22Rv1 (cell line): ENCODE results near the gene COX4I1.
"Not testable (repeated sequence)": the region's sequence is repeated elsewhere in the genome, so short reads cannot be mapped to it uniquely, and the experiment has no call there.

ENCODE experiments used
- H3K27ac ChIP-seq: fragments of 450-650 bp; 2 replicates; pipeline ENCODE4 v1.5.1; 2017
- CTCF ChIP-seq: fragments of 450-650 bp; IDR thresholded peaks from 2 replicates; pipeline ENCODE4 v1.5.1; 2017; ENCODE audit warnings: mild to moderate bottlenecking
- ZFX ChIP-seq: fragments of 450-650 bp; IDR thresholded peaks from 2 replicates; pipeline ENCODE4 v1.6.1; 2017; ENCODE audit warnings: antibody characterized with exemption, borderline replicate concordance

Gene COX4I1

GRCh38 chr16:85798901-85799496 is 496 bp upstream of the COX4I1 start:
- H3K27ac ChIP-seq = peak overlapping the region; percentile 89
- TF ChIP-seq ZFX (no peak), CTCF (no peak)

GRCh38 chr16:85800321-85800669 is 800 bp downstream of the COX4I1 start:
- H3K27ac ChIP-seq = peak overlapping the region; percentile 89
- TF ChIP-seq CTCF (no peak), ZFX (no peak)

- H3K27ac ChIP-seq = no peak overlapping the region
- TF ChIP-seq CTCF = no peak
- no peak for TF ChIP-seq ZFX
These were observed 4.1 kb downstream of the COX4I1 start for GRCh38 chr16:85803570-85803969.

- no peak for TF ChIP-seq ZFX
- TF ChIP-seq CTCF = no peak
These were observed 6.0 kb downstream of the COX4I1 start for GRCh38 chr16:85805442-85806045.

GRCh38 chr16:85806539-85806938 is 7.0 kb downstream of the COX4I1 start:
- no peak overlapping the region for H3K27ac ChIP-seq
- TF ChIP-seq CTCF (no peak), ZFX (no peak)

More at GRCh38 chr16:85805442-85806045, 6.0 kb downstream of the COX4I1 start:
- no peak overlapping the region for H3K27ac ChIP-seq

GRCh38 chr16:85807340-85807739 is 7.8 kb downstream of the COX4I1 start:
- not testable (repeated sequence) for H3K27ac ChIP-seq

GRCh38 chr16:85808104-85808503 is 8.6 kb downstream of the COX4I1 start:
- H3K27ac ChIP-seq = not testable (repeated sequence)

- TF ChIP-seq ZFX (no peak), CTCF (no peak)
- H3K27ac ChIP-seq = no peak overlapping the region
These were observed 9.4 kb downstream of the COX4I1 start for GRCh38 chr16:85808926-85809325.
